Stimulated activated CD4-positive, alpha-beta T cell treated with anti-CD3 and anti-CD28 coated beads, Interleukin-2, amount 100 ng/mL, for 24 hours (primary cell): Measurements from ENCODE around the gene CACNG8.
"Not testable (repeated sequence)": the region's sequence is repeated elsewhere in the genome, so short reads cannot be mapped to it uniquely, and the experiment has no call there.

Experiments
- DNase-seq, 2 donors: peaks; one replicate each; pipeline ENCODE4 v3.0.0-alpha.2; 2020

CACNG8 gene

DNA sequence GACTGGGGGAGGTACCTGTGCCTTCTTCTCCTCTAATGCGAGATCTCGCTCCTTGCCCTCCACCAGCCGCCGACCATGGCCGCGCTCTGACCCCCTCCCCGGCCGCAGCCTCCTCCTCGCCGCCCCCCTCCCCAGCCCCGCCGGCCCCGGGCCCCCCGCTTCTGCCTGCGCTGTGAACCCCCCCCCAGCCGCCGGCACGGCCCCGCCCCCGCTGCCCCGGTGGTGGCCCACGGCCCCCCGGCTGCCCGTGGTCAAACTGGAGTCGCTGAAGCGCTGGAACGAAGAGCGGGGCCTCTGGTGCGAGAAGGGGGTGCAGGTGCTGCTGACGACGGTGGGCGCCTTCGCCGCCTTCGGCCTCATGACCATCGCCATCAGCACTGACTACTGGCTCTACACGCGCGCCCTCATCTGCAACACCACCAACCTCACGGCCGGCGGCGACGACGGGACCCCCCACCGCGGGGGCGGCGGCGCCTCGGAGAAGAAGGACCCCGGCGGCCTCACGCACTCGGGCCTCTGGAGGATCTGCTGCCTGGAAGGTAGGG is at the start of gene CACNG8:
CACNG8 (plus strand) TSS at position 51 of the 545 bp plus-strand sequence.
- DNase-seq = no peak

DNA sequence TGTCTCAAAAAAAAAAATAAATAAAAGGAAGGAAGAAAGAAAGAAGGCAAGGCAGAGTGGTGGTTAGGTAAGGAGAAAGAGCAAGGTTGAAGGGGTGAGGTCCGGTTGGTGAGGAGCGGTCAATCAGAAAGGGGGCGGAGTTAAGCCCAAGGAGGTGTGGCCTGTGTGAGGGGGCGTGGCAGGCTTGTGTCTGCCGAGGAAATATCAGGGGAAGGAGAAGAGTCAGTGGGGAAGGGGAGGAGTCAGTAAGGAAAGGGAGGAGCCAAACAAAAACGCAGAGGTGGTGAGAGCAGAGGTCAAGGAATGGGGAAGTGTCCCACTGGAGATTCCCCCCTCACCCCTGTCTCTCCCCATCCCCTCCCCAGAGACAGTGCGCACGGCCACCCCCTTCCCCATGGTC is 47.7 kb upstream of the CACNG8 start:
- DNase-seq = no peak

DNA sequence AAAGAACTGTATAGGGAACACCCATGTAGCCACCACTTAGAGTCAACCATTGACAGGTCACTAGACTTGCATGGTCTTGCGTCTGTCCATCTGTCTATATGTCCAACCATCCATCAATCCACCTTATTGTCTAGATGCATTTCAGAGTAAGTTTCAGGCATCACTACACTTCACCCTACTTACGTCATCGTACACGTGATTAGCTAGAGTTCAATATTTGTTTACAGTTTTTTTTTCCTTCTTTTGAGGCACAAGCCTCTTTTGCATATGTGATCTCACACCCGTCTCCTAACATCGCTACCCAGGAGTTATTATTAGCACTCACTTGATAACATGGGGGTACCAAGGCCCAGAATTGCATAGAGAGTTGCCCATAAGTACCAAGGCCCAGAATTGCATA is 46.7 kb upstream of the CACNG8 start:
- no peak for DNase-seq

DNA sequence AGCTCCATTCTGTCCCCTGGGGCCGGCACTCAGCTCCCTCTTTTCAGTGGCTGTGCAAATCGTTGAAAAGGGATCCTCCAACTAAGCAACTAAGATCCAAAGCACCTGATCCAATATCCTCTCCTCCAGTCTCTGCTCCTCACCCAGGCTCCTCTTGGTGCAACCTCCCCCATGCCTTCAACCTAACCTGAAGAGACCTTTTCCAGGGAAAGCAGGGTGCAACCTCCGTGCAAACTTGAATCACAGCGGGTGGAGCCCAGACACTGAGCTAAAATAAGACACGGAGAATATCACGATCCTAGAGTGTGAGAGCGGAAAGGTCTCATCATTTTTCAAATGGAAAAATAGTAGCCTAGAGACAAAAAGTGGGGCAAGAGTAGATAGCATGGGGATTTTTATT is 45.4 kb upstream of the CACNG8 start:
- no peak for DNase-seq

DNA sequence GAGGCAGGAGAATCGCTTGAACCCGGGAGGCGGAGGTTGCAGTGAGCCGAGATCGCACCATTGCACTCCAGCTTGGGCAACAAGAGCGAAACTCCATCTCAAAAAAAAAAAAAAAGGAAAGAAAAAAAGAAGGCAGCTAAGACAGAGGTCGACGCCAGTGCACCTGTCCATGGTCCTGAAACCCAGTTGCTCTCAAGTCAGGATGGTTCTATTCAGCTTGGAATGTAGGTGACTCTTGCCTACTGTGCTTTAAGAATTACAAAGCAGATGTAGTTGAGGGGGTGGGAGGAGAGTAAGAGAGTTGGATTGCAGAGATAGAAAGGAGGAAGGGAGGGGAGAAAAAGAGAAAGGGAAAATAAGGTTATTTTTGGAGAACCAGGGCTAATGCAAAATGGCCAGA is 35.0 kb upstream of the CACNG8 start:
- peak; percentile 35 to 38 for DNase-seq

DNA sequence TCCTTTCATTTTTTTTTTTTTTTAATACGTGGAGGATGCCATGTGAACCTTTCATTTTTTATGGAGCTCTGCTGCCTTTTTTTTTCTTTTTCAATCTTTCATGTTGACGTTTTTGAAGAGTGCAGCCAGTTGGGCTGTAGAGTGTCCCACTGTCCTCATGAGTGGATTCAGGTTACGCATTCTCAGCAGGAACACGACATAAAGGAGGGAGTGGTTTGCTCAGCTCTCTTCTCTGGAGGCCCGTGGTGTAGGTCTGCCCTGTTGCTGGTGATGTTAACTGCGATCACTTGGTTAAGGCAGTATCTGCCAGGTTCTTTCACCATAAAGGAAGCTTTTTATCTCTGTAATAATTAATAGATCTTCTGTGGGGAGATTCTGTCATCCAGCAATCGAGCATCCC is 26.7 kb upstream of the CACNG8 start:
- DNase-seq = no peak

DNA sequence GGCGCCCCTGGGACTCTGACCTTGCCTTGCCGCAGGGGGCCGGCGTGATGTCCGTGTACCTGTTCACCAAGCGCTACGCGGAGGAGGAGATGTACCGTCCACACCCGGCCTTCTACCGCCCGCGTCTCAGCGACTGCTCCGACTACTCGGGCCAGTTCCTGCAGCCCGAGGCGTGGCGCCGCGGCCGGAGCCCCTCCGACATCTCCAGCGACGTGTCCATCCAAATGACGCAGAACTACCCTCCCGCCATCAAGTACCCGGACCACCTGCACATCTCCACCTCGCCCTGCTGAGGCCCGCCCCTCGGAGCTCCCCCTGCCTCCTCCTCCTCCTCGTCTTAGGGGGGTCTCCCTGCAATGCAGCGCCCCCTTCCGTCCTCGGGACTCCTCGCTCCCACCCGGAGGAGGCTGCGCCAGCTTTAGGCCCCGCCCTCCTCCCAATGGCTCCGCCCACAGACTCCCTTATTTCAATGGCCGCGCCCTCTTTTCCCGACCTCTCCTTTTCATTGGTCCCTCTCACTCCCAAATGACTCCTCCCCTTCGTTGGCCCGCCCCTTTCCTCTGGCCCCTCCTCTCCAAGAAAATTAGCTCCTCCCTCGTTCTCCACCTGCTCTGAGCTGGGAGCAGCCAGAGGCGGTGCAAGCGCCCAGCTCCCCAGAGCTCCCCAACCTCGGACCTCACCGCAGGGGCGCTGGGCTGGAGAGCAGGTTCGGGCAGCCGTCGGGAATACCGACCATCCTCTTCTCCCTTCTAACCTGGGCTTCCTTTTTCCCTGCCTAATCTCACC is 20.5 kb upstream of the CACNG8 start:
- DNase-seq = peak in 1 of 2 donors; percentile 28

DNA sequence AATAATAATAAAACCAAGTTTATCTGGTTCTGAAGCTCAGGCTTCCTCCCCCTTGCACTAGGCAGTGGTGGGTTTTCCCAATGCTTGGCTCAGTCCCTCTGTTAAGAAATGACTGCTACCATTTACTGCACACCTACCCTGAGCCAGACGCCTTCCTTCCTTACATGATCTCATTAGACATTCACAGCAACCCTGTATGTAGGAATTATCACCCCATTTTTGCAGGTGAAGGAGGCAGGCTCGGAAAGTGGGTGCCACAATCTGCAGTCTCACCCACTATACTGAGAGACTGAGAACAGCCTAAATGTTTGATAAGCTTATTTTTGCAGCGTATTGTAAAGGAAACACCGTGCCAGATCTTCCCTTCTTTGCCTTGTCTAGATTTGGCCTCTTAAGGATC is 18.3 kb upstream of the CACNG8 start:
- DNase-seq = no peak

DNA sequence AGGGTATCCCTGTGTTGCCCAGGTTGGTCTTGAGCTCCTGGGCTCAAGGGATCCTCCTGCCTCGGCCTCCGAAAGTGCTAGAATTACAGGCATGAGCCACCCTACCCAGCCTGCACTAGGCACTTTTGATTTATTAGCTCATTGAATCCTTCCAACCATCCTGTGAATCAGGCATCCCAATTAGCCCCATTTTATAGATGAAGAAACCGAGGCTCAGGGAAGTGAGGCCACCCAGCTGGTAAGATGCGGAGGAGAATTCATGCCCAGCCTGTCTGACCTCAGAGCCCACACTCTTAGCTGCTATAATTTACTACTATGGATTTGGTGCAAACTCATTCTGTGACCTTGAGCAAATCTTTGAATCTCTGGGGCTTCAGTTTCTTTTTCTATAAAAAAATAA is 17.8 kb upstream of the CACNG8 start:
- DNase-seq = no peak

DNA sequence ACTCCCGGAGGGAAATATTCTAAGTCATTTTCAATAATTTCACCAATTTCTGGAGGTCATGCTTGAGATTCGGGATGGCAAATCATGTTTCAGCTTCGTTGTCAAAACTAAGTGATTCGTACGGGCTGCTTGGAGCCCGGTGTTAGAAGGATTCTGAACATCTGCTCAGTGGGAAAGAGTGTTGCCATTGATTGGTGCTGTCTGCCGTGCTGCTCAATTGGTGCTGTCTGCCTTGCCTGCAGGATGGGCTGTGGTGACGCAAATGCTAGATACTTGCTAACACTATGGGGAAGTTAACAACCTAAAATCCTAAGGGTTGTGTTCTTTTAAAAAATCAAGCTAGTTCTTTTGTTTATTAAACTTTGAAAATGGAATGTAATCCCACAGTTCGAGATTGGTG is 17.3 kb upstream of the CACNG8 start:
- no peak for DNase-seq

DNA sequence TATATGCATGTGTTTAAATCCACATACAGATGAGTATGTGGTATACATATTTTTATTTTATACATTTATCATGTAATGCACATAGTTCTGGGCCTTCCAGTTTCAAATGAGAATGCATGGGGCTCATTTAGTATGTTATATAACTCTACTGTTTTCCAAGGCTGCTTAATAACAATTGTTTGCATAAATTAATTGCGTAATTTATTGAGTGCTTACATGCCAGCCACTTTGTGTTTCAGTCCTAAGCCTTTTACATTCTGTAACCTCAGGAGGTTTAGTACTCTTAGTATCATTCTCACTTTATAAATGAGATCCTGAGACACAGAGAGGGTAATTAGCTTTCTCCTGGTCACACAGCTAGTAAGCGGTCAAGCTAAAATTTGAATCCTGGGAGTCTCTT is 16.7 kb upstream of the CACNG8 start:
- DNase-seq = no peak

DNA sequence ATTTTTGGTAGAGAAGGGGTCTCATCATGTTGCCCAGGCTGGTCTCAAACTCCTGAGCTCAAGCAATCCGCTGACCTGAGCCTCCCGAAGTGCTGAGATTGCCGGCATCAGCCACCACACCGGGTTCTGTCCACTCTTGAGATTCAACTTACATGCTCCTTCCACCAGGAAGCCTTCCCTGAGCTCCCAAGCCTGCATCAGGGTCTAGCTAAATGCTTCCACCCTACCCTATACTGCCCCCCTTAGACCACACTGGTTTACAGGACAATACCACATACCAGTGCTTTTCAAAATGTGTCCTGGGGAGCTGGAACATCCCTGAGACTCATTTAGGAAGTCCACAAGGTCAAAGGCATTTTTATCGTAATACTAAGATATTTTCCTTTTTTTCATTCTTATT is 15.1 kb upstream of the CACNG8 start:
- no peak for DNase-seq

DNA sequence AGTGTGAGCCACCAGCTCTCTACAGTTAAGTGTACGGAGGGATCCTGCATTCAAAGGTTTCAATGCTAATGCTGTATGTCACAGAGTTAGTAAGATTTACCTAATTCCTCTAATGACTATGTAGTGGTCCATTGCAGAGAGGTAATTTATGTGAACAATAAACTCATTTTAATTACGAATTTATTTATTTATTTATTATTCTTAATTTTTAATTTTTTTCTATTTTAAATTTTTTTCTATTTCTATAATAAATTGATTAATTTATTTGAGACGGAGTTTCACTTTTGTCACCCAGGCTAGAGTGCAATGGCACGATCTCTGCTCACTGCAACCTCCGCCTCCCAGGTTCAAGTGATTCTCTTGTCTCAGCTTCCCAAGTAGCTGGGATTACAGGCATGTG is 14.1 kb upstream of the CACNG8 start:
- not testable (repeated sequence) for DNase-seq

DNA sequence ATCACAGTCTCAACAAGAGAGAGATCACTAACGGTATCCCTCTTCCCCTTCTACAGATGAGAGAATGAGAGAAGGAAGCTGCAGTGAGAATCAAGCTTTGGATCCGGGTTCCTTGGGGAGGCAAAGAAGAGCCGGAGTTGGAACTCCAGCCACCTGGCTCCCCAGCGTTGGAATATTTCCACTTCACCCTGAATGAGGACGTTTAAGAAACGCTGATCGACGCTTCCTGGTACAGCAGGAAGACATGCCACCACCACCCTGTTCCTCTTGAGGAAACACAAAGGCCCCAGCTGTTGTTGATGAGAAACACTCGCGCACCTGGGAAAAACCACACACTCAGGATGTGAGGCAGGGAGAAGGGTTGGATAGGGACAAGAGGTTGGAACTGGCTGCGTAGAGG is 11.3 kb upstream of the CACNG8 start:
- DNase-seq = no peak

DNA sequence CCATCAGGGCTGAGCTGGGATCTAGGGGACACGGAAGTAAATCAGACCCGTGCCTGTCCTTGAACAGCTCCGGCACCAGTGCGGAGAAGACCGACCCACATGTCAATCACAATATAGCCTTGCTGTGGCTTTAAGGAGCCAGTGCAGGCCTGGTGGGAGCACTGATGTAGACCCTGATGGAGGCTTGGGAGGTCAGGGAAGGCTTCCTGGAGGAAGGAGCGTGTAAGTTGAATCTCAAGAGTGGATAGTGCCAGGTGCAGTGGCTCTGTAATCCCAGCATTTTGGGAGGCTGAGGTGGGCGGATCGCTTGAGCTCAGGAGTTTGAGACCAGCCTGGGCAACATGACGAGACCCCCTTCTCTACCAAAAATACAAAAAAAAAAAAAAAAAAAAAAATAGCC is 10.8 kb upstream of the CACNG8 start:
- DNase-seq = no peak

DNA sequence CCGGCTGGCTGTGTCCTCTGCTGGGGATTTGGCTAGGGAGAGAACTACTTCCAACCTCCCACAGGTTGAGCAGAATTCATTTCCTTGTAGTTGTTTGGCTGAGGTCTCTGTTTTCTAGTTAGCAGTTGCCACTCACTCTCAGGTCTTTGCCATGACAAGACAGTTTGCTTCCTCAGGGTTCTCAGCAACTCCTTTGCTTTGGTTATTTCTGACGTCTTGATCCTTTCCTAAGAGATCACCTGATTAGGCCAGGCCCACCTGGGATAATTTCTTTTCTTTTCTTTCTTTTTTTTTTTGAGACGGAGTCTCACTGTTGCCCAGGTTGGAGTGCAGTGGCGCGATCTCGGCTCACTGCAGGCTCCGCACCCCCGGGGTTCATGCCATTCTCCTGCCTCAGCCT is 9.4 kb upstream of the CACNG8 start:
- DNase-seq = no peak

DNA sequence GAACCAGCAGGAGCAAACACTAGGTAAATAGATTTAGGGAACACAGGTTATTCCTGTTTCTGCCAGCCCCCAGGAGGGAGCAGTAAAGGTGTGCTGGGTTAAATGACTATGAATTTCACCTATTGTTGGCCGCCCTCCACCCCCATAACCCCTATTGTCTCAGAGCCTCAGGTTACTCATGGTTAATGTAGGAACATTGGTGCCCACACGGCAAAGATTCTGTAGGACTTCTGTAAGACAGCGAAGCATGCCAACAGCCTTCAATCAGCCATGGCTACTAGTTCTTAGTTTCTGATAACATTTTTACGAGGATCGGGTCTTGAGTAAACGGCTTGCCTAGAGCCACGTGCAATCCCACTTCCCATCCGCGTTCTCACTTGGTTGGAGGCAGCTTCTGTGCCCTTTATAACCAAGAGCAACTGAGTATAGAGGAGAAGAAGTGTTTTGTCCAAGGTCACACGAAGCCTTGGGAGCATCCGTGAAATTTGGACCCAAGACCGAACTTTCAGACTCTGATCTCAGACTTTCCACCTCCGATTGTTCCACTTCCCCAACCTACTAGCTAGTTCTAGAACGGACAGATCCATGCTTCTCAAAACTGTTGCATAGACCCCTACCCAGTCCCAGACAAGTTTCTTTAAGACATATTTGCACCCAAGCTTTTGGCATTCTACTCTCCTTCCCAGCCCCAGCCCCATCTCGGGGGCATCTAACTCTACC is 5.1 kb upstream of the CACNG8 start:
- DNase-seq = no peak

DNA sequence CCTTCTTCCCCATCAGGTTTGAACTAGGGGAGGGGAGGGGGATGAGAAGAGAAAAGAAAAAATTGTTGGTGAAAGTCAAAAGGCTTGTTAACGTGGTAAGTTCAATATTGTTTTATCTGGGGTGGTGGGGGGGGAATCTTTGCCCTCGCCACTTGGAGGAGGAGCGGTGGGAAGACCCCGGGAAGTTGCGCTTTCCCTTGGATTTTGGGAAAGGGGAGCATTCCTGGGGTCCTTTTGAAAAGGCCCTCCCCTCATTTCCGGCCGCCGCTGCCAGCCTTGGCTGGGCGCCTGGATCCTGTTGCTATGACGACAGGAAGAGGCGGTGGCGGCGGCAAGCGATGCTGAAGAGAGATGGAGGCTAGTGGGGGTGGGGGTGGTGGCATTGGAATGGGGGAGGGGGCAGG is 4.6 kb upstream of the CACNG8 start:
- no peak for DNase-seq

DNA sequence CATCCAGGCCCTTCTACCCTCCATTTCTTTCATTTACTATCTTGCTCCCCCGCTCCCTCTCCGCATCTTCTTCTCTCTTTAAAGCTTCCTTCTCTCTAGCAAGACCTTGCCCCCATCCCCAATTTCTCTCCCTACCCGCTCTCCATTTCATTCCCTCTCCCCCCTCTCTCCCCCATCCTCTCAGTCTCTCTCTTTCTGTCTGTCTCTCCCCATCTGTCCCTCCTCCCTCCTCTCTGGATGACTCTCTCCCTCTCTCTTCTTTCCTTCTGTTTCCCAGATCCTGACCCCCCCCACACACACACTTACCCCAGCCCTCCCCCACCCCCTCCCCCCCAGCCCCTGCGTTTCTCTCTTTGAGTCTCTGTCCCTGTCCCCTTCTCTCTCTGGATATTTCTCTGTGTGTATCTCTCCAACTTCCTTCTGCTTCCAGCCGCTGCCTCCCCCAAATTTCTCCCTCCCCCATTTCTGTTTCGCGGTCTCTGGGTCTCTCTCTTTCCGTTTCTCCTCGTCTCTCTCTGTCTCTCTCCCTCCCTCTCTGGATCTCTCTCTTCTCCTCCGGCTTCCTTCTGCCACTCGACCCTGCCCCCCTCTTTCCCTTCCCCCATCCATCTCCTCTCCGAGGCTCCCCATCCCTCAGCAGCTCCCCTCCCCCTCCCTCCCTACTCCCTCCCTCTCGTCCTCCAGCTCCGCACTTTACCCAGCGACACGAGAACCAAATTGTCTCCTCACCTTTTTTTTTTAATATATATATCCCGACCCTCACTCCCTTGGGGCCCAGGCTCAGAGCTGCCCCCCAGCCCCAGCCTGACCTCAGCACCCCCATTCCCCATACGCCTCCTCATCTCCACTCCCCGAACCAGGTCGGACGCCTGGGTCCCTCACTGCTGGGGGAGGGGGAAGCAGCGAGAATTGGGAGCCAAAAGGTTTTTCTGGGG is 3.6 kb upstream of the CACNG8 start:
- DNase-seq = no peak

DNA sequence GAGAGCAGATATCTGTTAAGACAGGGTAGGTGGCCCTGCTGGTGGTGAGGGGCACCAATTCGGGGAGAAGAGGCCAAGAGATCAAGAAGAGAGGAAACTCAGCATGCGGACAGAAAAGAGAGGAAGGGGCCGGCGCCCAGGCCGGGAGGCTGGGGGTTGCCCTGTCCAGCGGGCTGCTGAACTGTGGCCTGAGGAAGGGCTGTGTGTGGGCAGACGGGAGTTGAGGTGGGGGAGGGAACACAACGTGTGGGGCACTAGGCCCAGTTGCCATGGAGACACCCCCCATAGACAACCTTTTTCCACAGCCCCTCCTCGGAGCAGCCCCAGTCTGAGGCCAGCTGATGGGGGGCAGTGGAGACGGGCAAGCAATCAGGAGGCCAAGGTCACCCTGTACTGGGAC is 2.5 kb upstream of the CACNG8 start:
- no peak for DNase-seq

DNA sequence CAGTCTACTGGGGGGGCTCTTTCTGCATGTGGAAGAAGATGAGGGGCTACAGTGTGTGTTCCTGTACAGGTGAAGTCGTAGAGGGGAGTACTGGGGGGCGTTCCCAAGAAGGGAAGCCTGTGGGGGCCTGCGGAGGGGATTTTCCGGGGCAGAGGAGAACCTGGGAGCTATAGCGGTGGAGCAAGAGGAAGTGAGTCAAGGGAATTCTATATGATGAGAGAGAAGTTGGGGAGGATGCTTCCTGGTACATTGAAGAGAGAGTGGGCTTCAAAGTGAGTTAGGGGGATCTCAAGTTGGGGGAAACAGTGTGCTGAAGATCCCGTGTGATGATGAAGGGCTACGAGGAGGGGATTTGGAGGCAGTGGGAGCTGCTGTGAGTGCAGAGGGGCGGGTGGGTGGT is 1.9 kb upstream of the CACNG8 start:
- DNase-seq = no peak

DNA sequence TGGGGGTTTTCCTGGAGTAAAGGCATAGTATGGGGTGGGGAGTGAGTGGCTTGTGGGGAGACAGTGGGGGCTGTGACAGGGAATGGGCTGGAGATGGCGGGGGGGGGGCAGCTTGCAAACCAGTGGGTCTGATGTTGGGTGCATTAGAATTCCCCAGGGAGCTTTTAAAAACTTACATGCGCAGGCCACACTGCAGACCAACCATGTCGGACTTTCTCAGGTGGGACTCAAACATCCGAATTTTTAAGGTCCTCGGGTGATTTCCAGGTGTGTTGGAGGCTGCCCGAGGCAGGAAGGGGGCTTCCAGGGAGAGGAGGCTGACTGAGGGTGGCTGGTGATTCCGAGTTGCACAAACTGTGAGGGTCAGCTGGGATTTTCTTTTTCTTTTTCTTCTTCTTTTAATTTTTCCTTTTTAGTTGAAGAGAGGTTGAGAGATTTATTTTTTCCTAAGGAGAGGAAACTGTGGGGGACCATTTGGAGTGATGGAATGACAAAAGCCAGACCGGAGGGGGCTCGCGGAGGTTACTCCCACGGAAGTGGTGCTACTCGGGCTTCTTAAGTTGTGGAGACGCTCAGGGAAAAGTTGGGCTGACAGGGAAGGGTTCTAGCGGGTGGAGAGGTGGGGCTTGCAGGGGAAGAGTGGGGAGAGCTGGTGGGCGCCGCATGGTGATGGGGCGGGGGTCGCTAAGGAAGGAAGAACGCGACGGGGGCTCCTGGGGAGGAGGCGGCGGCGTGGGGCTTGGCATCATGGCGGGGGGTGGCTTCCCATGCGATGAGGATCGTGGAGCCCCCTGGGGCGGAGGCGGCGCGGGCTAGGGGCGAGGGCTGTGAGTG is 997 bp upstream of the CACNG8 start:
- DNase-seq = no peak
